Mammary epithelial cell (primary cell): ENCODE measurements around the gene PTGDR.

Source experiments
- EZH2 ChIP-seq: IDR thresholded peaks from 2 replicates; pipeline ENCODE4 v1.6.1; 2012; ENCODE audit warnings: low read length, inconsistent platforms, borderline replicate concordance
- TF ChIP-seq, protein P1 (sequence below), 2 donors: IDR thresholded peaks in 1 of 2; conservative IDR thresholded peaks in 1 of 2; 2 replicates each; pipeline ENCODE4 v1.5.1; 2011 to 2012; ENCODE audit warnings: inconsistent platforms in 2 of 2, low read length in 2 of 2, mild to moderate bottlenecking in 2 of 2, control low read depth in 1 of 2, low read depth in 1 of 2; ENCODE audit not compliant: insufficient read depth in 1 of 2; ENCODE audit errors: extremely low read depth in 1 of 2

DNA sequence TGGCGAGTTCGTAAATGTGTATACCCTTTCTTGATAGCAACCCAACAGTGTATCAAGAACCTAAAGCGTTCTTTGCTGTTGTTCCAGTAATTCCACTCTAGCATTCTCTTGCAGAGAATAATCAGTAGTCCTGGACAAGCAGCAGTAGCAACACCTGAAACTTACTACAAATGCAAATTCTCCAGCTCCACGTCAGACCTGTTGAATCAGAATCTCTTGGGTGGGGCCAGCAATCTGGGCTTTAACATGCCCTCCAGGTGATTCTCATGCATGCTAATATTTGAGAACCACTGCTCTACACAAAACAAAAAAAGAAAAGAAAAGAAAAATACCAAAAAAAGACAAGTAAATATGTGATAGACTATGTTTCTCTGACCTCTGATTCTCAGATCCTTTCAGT is 10.1 kb downstream of the PTGDR start:
- no peak for TF ChIP-seq EZH2
- TF ChIP-seq, protein P1, sequence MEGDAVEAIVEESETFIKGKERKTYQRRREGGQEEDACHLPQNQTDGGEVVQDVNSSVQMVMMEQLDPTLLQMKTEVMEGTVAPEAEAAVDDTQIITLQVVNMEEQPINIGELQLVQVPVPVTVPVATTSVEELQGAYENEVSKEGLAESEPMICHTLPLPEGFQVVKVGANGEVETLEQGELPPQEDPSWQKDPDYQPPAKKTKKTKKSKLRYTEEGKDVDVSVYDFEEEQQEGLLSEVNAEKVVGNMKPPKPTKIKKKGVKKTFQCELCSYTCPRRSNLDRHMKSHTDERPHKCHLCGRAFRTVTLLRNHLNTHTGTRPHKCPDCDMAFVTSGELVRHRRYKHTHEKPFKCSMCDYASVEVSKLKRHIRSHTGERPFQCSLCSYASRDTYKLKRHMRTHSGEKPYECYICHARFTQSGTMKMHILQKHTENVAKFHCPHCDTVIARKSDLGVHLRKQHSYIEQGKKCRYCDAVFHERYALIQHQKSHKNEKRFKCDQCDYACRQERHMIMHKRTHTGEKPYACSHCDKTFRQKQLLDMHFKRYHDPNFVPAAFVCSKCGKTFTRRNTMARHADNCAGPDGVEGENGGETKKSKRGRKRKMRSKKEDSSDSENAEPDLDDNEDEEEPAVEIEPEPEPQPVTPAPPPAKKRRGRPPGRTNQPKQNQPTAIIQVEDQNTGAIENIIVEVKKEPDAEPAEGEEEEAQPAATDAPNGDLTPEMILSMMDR (conservative IDR thresholded peaks at IDR 0.05 in 1 of 2, IDR thresholded peaks at IDR 0.05 in 1 of 2; ENCODE audit: extremely low read depth in 1 of 2, insufficient read depth in 1 of 2, low read depth in 1 of 2, low read length in 2 of 2) = no peak
